Mononuclear cell (primary cell): Measurements from ENCODE around the gene SCAF4. TPM values are rescaled to one million over a fixed set of nuclear protein-coding genes. Genes with fewer than 3 reads are reported as not detected.

ENCODE experiments used
- H3K27me3 ChIP-seq: 2 replicates; pipeline ENCODE4 v1.6.0; 2011; ENCODE audit warnings: low read length, control low read depth; ENCODE audit not compliant: insufficient read depth
- H3K4me1 ChIP-seq: 2 replicates; pipeline ENCODE4 v1.5.1; 2011; ENCODE audit warnings: mild to moderate bottlenecking, low read length, control low read depth; ENCODE audit not compliant: insufficient read depth
- H3K4me3 ChIP-seq: 2 replicates; pipeline ENCODE4 v1.5.1; 2011; ENCODE audit warnings: mild to moderate bottlenecking, low read length, moderate library complexity
- H3K9me3 ChIP-seq: 2 replicates; pipeline ENCODE4 v1.5.1; 2011; ENCODE audit warnings: low read depth, mild to moderate bottlenecking, control low read depth, low read length
- total RNA-seq: library from RNA; depleted of rRNA; stranded (reverse); fragments of >200 nt; gene quantifications from one replicate; pipeline ENCODE4 v1.2.3, GENCODE V29; 2012

Gene SCAF4
- total RNA-seq, 1 donor: 27.6 TPM

DNA sequence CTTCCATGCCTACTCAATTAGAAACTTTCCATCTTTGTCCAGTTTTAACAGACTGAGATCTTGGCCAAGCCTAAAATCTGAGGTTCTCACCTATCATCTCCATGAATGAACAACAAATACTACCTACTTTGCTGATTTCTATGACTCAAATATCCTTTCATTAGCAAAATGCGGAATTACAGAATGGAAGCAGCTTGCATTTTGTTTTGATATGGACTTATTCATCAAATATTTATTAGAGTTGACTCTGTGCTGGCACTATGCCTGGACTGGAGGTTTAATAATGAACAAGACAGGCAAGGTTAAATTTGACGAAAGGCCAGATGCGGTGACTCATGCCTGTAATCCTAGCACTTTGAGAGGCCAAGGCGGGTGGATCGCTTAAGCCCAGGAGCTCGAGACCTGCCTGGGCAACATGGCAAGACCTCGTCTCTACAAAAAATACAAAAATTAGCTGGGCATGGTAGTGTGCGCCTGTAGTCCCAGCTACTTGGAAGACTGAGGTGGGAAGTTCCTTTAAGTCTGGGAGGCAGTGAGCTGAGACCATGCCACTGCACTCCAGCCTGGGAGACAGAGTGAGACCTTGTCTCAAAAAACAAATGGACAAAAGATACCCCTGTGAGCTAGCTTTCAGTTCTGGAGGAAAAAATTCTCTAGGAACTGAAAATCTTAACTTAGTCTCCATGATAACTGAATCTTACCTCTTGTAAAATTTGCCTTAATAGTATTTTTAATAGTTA is 101.8 kb downstream of the SCAF4 start:
- no peak overlapping the region for H3K4me3 ChIP-seq
- no peaks in the 10 kb centered on the region for H3K9me3 ChIP-seq
- H3K4me1 ChIP-seq: no peaks in the 10 kb centered on the region
- no peaks in the 10 kb centered on the region for H3K27me3 ChIP-seq

DNA sequence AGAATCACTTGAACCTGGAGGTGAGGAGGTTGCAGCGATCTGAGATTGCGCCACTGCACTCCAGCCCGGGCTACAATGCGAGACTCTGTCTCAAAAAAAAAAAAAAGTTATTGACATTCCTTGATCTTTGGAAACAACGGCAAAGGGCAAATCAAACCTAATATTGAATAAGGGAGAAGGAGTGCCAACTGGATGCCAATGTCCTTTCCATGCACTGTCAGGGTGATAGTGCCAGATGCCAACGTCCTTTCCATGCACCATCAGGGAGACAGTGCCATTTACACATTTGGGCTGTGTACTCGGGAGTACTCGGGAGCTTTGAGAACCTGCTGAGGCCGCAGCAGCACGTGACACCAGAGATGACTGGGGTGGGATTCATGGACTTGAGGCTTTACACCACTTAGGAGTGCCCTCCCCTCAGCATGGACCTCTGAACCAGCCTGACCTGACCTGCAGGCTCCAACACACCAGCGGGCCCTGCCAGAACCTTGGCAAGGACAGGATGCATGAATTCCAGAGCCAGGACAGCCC is 106.9 kb downstream of the SCAF4 start:
- Histone ChIP-seq H3K4me1 (no peaks in the 10 kb centered on the region), H3K9me3 (no peaks in the 10 kb centered on the region), H3K4me3 (no peak overlapping the region), H3K27me3 (no peaks in the 10 kb centered on the region)

DNA sequence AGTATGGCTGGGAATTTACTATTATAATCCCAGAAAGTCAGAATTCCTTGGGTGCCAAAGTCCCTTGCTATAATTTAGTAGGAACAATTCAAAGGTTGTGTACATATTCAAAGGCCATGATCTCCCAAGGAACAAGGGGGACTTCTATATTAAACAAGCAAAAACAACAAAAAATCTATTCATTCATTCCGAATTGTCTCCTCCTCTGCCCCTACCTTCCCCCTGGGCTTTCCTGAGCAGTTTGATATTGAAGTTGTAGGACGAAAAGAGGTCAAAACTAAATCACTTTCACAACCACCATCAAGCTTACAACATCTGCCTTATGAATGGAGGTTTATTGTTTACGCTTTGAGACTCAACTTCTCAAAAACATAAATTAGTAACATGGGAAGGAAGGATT is 107.7 kb downstream of the SCAF4 start:
- Histone ChIP-seq H3K27me3 (no peaks in the 10 kb centered on the region), H3K4me3 (no peak overlapping the region), H3K4me1 (no peaks in the 10 kb centered on the region), H3K9me3 (no peaks in the 10 kb centered on the region)

DNA sequence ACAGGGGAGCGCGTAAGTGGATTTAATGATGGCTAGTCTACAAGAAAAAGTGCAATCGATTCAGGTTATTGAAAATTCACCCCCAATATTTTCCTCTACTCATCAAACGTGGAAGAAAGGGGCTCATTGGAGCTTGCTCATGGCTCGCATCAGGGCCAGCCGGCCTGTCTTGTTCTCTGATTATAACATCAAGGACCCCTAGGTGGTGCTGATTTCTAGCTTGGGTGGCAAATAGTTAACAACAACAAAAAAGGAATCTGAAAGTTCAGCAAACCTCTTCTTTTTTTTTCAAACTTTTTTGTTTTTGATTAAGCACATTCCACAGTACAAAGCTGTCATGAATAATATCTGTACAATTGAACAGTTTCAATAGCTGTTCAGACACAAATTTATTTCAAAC is 108.3 kb downstream of the SCAF4 start:
- H3K4me1 ChIP-seq: no peaks in the 10 kb centered on the region
- no peaks in the 10 kb centered on the region for H3K9me3 ChIP-seq
- no peak overlapping the region for H3K4me3 ChIP-seq
- H3K27me3 ChIP-seq: no peaks in the 10 kb centered on the region

DNA sequence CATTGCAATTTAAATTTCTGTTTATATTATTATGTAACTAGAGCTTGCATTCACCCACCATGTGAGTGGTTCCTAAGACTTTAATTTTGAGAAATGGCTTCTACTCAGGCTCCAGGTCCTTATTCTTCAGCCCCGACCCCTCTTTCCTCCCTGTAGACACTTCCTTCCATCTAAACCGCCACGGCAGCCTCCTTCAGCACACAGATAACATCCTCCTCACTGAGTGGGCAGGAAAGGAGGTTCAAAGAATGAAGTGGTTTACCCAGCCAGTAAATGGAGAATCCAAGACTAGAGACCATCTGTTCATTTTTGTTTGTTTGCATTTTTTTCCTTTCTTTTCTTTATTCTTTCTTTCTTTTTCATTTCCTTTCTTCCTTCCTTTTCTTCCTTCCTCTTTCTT is 109.5 kb downstream of the SCAF4 start:
- H3K9me3 ChIP-seq: no peaks in the 10 kb centered on the region
- H3K4me1 ChIP-seq: no peaks in the 10 kb centered on the region
- H3K27me3 ChIP-seq: no peaks in the 10 kb centered on the region
- H3K4me3 ChIP-seq: no peak overlapping the region

Other genes starting within 250 kb of the SCAF4 start
- 124 TPM for gene SOD1, start 72.4 kb downstream of the SCAF4 start, total RNA-seq
- 0.10 TPM for gene HUNK, start 140.9 kb upstream of the SCAF4 start, total RNA-seq